ENCODE results near the gene ACVR1.

DNA sequence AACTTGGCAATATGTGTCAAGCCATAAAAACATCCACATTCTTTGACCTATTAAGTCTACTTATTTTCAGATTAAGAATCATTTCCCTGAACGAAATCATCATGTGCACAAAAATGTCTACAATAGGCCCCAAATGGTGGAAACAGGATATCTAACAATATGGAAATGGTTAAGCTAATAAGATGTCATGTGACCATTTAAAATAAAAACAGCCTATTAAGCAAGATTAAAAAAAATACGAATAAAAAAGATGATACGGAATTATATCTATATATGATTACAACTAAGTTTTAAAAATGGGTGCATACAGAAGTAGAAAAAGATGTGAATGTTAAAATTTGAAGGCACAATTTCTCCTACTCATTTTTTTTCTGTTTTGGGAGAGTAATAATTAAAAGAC is 128.8 kb downstream of the ACVR1 start:
- TF ChIP-seq ZNF230 (CRISPR knock-in tag; IDR thresholded peaks at IDR 0.05): no peak
- no peak for TF ChIP-seq TAF1 (CRISPR knock-in tag; IDR thresholded peaks at IDR 0.05)
- no peak for TF ChIP-seq EZH2 (conservative IDR thresholded peaks at IDR 0.05; ENCODE audit: low read depth, low read length)
- no peak for TF ChIP-seq DNMT3B (CRISPR knock-in tag; conservative IDR thresholded peaks at IDR 0.05)
- TF ChIP-seq, protein P1, sequence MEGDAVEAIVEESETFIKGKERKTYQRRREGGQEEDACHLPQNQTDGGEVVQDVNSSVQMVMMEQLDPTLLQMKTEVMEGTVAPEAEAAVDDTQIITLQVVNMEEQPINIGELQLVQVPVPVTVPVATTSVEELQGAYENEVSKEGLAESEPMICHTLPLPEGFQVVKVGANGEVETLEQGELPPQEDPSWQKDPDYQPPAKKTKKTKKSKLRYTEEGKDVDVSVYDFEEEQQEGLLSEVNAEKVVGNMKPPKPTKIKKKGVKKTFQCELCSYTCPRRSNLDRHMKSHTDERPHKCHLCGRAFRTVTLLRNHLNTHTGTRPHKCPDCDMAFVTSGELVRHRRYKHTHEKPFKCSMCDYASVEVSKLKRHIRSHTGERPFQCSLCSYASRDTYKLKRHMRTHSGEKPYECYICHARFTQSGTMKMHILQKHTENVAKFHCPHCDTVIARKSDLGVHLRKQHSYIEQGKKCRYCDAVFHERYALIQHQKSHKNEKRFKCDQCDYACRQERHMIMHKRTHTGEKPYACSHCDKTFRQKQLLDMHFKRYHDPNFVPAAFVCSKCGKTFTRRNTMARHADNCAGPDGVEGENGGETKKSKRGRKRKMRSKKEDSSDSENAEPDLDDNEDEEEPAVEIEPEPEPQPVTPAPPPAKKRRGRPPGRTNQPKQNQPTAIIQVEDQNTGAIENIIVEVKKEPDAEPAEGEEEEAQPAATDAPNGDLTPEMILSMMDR (CRISPR knock-in tag; IDR thresholded peaks at IDR 0.05): no peak
- TF ChIP-seq ZNF292 (CRISPR knock-in tag; IDR thresholded peaks at IDR 0.05; ENCODE audit: borderline replicate concordance, low read depth): no peak
- no peak for TF ChIP-seq ZNF138 (CRISPR knock-in tag; IDR thresholded peaks at IDR 0.05; ENCODE audit: low read depth)
- TF ChIP-seq, protein P2, sequence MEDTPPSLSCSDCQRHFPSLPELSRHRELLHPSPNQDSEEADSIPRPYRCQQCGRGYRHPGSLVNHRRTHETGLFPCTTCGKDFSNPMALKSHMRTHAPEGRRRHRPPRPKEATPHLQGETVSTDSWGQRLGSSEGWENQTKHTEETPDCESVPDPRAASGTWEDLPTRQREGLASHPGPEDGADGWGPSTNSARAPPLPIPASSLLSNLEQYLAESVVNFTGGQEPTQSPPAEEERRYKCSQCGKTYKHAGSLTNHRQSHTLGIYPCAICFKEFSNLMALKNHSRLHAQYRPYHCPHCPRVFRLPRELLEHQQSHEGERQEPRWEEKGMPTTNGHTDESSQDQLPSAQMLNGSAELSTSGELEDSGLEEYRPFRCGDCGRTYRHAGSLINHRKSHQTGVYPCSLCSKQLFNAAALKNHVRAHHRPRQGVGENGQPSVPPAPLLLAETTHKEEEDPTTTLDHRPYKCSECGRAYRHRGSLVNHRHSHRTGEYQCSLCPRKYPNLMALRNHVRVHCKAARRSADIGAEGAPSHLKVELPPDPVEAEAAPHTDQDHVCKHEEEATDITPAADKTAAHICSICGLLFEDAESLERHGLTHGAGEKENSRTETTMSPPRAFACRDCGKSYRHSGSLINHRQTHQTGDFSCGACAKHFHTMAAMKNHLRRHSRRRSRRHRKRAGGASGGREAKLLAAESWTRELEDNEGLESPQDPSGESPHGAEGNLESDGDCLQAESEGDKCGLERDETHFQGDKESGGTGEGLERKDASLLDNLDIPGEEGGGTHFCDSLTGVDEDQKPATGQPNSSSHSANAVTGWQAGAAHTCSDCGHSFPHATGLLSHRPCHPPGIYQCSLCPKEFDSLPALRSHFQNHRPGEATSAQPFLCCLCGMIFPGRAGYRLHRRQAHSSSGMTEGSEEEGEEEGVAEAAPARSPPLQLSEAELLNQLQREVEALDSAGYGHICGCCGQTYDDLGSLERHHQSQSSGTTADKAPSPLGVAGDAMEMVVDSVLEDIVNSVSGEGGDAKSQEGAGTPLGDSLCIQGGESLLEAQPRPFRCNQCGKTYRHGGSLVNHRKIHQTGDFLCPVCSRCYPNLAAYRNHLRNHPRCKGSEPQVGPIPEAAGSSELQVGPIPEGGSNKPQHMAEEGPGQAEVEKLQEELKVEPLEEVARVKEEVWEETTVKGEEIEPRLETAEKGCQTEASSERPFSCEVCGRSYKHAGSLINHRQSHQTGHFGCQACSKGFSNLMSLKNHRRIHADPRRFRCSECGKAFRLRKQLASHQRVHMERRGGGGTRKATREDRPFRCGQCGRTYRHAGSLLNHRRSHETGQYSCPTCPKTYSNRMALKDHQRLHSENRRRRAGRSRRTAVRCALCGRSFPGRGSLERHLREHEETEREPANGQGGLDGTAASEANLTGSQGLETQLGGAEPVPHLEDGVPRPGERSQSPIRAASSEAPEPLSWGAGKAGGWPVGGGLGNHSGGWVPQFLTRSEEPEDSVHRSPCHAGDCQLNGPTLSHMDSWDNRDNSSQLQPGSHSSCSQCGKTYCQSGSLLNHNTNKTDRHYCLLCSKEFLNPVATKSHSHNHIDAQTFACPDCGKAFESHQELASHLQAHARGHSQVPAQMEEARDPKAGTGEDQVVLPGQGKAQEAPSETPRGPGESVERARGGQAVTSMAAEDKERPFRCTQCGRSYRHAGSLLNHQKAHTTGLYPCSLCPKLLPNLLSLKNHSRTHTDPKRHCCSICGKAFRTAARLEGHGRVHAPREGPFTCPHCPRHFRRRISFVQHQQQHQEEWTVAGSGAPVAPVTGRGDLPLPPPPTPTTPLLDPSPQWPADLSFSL (CRISPR knock-in tag; IDR thresholded peaks at IDR 0.05): no peak
- TF ChIP-seq, protein P3, sequence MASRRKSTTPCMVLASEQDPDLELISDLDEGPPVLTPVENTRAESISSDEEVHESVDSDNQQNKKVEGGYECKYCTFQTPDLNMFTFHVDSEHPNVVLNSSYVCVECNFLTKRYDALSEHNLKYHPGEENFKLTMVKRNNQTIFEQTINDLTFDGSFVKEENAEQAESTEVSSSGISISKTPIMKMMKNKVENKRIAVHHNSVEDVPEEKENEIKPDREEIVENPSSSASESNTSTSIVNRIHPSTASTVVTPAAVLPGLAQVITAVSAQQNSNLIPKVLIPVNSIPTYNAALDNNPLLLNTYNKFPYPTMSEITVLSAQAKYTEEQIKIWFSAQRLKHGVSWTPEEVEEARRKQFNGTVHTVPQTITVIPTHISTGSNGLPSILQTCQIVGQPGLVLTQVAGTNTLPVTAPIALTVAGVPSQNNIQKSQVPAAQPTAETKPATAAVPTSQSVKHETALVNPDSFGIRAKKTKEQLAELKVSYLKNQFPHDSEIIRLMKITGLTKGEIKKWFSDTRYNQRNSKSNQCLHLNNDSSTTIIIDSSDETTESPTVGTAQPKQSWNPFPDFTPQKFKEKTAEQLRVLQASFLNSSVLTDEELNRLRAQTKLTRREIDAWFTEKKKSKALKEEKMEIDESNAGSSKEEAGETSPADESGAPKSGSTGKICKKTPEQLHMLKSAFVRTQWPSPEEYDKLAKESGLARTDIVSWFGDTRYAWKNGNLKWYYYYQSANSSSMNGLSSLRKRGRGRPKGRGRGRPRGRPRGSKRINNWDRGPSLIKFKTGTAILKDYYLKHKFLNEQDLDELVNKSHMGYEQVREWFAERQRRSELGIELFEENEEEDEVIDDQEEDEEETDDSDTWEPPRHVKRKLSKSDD (CRISPR knock-in tag; IDR thresholded peaks at IDR 0.05; ENCODE audit: low read depth): no peak
- TF ChIP-seq, protein P4, sequence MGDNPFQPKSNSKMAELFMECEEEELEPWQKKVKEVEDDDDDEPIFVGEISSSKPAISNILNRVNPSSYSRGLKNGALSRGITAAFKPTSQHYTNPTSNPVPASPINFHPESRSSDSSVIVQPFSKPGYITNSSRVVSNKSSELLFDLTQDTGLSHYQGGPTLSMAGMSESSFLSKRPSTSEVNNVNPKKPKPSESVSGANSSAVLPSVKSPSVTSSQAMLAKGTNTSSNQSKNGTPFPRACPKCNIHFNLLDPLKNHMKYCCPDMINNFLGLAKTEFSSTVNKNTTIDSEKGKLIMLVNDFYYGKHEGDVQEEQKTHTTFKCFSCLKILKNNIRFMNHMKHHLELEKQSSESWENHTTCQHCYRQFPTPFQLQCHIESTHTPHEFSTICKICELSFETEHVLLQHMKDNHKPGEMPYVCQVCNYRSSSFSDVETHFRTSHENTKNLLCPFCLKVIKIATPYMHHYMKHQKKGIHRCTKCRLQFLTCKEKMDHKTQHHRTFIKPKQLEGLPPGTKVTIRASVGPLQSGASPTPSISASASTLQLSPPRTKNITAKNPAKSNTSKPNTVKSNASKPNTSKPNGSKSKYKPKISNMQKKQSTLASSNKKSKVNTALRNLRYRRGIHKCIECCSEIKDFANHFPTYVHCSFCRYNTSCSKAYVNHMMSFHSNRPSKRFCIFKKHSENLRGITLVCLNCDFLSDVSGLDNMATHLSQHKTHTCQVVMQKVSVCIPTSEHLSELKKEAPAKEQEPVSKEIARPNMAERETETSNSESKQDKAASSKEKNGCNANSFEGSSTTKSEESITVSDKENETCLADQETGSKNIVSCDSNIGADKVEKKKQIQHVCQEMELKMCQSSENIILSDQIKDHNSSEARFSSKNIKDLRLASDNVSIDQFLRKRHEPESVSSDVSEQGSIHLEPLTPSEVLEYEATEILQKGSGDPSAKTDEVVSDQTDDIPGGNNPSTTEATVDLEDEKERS (CRISPR knock-in tag; IDR thresholded peaks at IDR 0.05): no peak
- no peak for TF ChIP-seq RFX1 (IDR thresholded peaks at IDR 0.05)
- no peak for TF ChIP-seq ZNF317 (CRISPR knock-in tag; IDR thresholded peaks at IDR 0.05)
- TF ChIP-seq SRSF9 (IDR thresholded peaks at IDR 0.05; ENCODE audit: borderline replicate concordance, insufficient read depth, low read depth, low read length, poor library complexity, severe bottlenecking): no peak
